GM06990 (cell line): ENCODE data around the gene KIF26B.

Source experiments
- DNase-seq: peaks from one replicate; pipeline ENCODE4 v3.0.0-alpha.2; 2011; ENCODE audit not compliant: insufficient read length; ENCODE audit errors: extremely low read depth
- H3K27me3 ChIP-seq: replicated peaks from 2 replicates; pipeline ENCODE4 v1.6.0; 2011; ENCODE audit warnings: low read length; ENCODE audit not compliant: control insufficient read depth, insufficient read depth
- H3K36me3 ChIP-seq: 2 replicates; pipeline ENCODE4 v1.5.1; 2011; ENCODE audit warnings: low read length; ENCODE audit not compliant: control insufficient read depth, insufficient read depth
- H3K4me3 ChIP-seq: replicated peaks from 2 replicates; pipeline ENCODE4 v1.5.1; 2011; ENCODE audit warnings: low read depth, mild to moderate bottlenecking, control low read depth, low read length
- TF ChIP-seq, protein P1 (sequence below): IDR thresholded peaks from 2 replicates; pipeline ENCODE4 v1.5.1; 2011; ENCODE audit warnings: low read length, control low read depth, mild to moderate bottlenecking, inconsistent platforms; ENCODE audit not compliant: insufficient read depth, poor library complexity, severe bottlenecking

Gene KIF26B

GRCh38 chr1:245235156-245235555 lies 80.4 kb downstream of the KIF26B start:
- no peaks in the 10 kb centered on the region; the same call in 1 of the 2 replicates for H3K27me3 ChIP-seq
- H3K36me3 ChIP-seq, result no peaks in the 10 kb centered on the region

DNA sequence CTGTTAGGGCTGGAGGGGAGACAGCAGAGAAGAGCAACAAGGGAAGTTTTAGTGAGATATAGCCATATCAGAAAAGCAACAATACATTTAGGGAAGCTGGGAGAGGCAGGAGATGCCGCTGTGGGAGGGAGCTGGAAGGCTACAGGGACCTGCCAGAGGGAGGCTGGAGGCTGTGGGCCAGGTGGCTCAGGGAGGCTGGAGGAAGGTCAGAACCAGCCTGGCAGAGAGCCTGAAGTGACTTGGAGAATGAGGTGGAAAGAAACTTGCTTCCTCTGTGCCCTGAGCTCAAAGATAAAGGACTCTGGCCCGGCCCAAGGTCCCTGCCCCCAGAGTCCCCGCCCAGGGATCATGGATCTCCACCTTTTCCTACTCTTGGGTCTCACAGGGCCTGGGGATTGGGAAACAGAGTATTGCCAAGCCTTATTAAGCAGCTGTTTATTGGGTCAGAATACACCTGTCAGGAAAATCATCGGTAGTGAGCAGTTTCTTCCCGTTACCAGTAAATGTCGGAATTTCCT lies 85.9 kb downstream of the KIF26B start:
- no peaks in the 10 kb centered on the region for H3K27me3 ChIP-seq
- no peak overlapping the region for H3K4me3 ChIP-seq
- H3K36me3 ChIP-seq, result no peaks in the 10 kb centered on the region
- TF ChIP-seq, protein P1, sequence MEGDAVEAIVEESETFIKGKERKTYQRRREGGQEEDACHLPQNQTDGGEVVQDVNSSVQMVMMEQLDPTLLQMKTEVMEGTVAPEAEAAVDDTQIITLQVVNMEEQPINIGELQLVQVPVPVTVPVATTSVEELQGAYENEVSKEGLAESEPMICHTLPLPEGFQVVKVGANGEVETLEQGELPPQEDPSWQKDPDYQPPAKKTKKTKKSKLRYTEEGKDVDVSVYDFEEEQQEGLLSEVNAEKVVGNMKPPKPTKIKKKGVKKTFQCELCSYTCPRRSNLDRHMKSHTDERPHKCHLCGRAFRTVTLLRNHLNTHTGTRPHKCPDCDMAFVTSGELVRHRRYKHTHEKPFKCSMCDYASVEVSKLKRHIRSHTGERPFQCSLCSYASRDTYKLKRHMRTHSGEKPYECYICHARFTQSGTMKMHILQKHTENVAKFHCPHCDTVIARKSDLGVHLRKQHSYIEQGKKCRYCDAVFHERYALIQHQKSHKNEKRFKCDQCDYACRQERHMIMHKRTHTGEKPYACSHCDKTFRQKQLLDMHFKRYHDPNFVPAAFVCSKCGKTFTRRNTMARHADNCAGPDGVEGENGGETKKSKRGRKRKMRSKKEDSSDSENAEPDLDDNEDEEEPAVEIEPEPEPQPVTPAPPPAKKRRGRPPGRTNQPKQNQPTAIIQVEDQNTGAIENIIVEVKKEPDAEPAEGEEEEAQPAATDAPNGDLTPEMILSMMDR, result no peak
- DNase-seq, result no peak

More at GRCh38 chr1:245235156-245235555, 80.4 kb downstream of the KIF26B start:
- no peak for DNase-seq
- TF ChIP-seq, protein P1, result no peak
- H3K4me3 ChIP-seq, result no peak overlapping the region

DNA sequence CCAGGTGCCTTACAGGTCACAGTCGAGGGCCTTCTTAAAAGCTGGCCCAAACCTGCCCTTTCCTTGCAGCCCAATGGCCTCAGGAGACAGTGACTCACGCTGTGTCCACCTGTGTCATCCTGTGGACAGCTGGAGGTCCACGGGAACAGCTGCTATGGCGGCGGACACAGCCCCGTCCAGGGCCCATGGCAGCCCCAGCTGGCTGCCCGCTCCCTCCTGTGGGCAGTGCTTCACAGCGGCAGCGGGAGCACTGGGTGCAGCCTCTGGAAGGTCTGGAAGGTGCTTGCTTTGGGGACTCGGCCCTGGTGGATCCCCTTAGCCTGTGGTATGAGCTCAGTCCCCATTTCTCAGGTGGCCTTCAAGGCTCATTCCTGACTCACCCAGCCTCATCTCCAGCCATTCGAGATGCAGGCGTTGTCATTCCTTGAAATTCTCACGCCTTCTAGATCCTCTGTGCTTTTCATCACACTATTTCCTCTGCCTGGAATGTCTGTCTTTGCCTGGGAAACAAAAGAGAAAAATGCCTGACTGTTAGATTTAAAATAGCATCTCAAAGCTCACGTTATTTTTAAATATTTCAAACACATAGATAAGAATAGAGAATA lies 86.8 kb downstream of the KIF26B start:
- Histone ChIP-seq H3K36me3 (no peaks in the 10 kb centered on the region), H3K4me3 (no peak overlapping the region), H3K27me3 (no peaks in the 10 kb centered on the region)
- DNase-seq, result no peak
- TF ChIP-seq, protein P1, result no peak

GRCh38 chr1:245242989-245243388 lies 88.2 kb downstream of the KIF26B start:
- H3K27me3 ChIP-seq, result no peaks in the 10 kb centered on the region
- TF ChIP-seq, protein P1, result no peak
- no peak for DNase-seq

GRCh38 chr1:245245021-245245667 lies 90.4 kb downstream of the KIF26B start:
- H3K36me3 ChIP-seq, result no peaks in the 10 kb centered on the region
- TF ChIP-seq, protein P1, result no peak
- no peak for DNase-seq
- H3K4me3 ChIP-seq, result no peak overlapping the region
- H3K27me3 ChIP-seq, result no peaks in the 10 kb centered on the region

More at GRCh38 chr1:245242989-245243388, 88.2 kb downstream of the KIF26B start:
- no peaks in the 10 kb centered on the region for H3K36me3 ChIP-seq
- H3K4me3 ChIP-seq, result no peak overlapping the region

- TF ChIP-seq, protein P1, result no peak
- Histone ChIP-seq H3K4me3 (no peak overlapping the region), H3K27me3 (no peaks in the 10 kb centered on the region), H3K36me3 (no peaks in the 10 kb centered on the region)
- no peak for DNase-seq
Measured at GRCh38 chr1:245246433-245246832, 91.6 kb downstream of the KIF26B start.
